ENCODE results near the gene KCNG4.

Gene KCNG4

GRCh38 chr16:84181144-84181915, 58.5 kb downstream of the KCNG4 start:
- DNase-seq, result no peak

GRCh38 chr16:84180519-84181140, 59.2 kb downstream of the KCNG4 start:
- no peak for DNase-seq

- no peak for DNase-seq
Observed at GRCh38 chr16:84179612-84180320, 60.0 kb downstream of the KCNG4 start.

- DNase-seq, result no peak
Observed at GRCh38 chr16:84178892-84179611, 60.8 kb downstream of the KCNG4 start.

- no peak for DNase-seq
Observed at GRCh38 chr16:84178146-84178765, 61.6 kb downstream of the KCNG4 start.

- DNase-seq, result peak; percentile 61
Observed at GRCh38 chr16:84177741-84178073, 62.1 kb downstream of the KCNG4 start.

- no peak for DNase-seq
Observed at GRCh38 chr16:84176192-84177053, 63.4 kb downstream of the KCNG4 start.

- peak; percentile 35 for DNase-seq
Observed at GRCh38 chr16:84175350-84176081, 64.3 kb downstream of the KCNG4 start.

- DNase-seq, result no peak
Observed at GRCh38 chr16:84174396-84174795, 65.4 kb downstream of the KCNG4 start.

- no peak for DNase-seq
Observed at GRCh38 chr16:84169765-84170310, 70.0 kb downstream of the KCNG4 start.
